ENCODE measurements around the gene PNCK. TPM values are rescaled to one million over a fixed set of nuclear protein-coding genes. Genes with fewer than 3 reads are reported as not detected.

Gene PNCK
- total RNA-seq, 1 donor, result 0.36 TPM

DNA sequence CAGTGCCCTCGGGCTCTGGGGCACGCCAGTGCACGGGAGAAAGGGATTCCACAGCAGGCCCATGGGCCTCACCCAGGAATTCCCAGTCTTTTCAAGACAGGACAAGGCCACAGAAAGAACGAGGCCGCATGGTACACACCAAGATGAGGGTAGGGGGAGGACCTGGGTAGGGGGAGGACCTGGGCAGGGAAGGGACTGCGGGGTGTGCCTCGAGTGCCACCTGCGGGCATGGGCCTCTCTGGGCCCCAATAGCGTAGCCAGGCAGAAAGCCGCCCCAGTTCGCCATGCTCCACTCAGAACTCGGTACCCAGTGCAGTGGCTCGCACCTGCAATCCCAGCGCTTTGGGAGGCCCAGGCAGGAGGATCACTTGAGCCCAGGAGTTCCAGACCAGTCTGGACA, 40.6 kb downstream of the PNCK start:
- no peaks in the 10 kb centered on the region for H3K4me1 ChIP-seq (ENCODE audit: insufficient read depth, low read length)
- TF ChIP-seq, protein P1, sequence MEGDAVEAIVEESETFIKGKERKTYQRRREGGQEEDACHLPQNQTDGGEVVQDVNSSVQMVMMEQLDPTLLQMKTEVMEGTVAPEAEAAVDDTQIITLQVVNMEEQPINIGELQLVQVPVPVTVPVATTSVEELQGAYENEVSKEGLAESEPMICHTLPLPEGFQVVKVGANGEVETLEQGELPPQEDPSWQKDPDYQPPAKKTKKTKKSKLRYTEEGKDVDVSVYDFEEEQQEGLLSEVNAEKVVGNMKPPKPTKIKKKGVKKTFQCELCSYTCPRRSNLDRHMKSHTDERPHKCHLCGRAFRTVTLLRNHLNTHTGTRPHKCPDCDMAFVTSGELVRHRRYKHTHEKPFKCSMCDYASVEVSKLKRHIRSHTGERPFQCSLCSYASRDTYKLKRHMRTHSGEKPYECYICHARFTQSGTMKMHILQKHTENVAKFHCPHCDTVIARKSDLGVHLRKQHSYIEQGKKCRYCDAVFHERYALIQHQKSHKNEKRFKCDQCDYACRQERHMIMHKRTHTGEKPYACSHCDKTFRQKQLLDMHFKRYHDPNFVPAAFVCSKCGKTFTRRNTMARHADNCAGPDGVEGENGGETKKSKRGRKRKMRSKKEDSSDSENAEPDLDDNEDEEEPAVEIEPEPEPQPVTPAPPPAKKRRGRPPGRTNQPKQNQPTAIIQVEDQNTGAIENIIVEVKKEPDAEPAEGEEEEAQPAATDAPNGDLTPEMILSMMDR (IDR thresholded peaks at IDR 0.05; ENCODE audit: extremely low read depth, low read depth, low read length), result no peak

DNA sequence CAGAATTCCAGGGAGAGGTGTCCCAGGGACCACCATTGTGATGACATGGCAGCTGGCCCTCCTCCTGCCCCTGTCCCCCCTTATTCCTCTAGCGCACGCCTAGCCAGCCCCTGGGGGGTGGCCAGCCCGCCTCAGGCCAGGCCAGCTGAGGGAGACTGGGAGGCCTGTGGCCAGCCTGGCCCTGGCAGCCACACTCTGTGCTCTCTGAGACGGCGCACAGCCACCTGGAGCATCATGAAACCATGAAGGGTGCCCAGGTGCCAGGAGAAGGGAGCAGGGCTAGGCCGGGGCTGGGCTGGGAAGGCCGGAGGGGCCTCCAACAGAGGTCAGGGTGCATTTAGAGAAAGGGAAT, 41.0 kb downstream of the PNCK start:
- no peak for DNase-seq (ENCODE audit: insufficient read length, low spot score, missing footprints)
- TF ChIP-seq, protein P1 (IDR thresholded peaks at IDR 0.05; ENCODE audit: extremely low read depth, low read depth, low read length), result no peak

More for the DNA sequence above, 40.6 kb downstream of the PNCK start:
- Histone ChIP-seq H3K79me2 (ENCODE audit: insufficient read depth, low read length) (no peaks in the 10 kb centered on the region), H3K27ac (ENCODE audit: low read depth, low read length) (no peak overlapping the region), H3K4me3 (ENCODE audit: insufficient read depth, low read length) (no peak overlapping the region), H3K27me3 (ENCODE audit: insufficient read depth, low read length) (peaks cover 4% of the 10 kb centered on the region), H3K9me3 (ENCODE audit: low read depth, low read length) (peaks cover 7% of the 10 kb centered on the region), H3K4me2 (ENCODE audit: insufficient read depth, low read length) (no peak overlapping the region), H3K36me3 (ENCODE audit: insufficient read depth, low read length) (no peaks in the 10 kb centered on the region), H2AFZ (ENCODE audit: low read length) (no peak overlapping the region), H4K20me1 (ENCODE audit: insufficient read depth, low read length) (no peaks in the 10 kb centered on the region)
- peak; percentile 78 for DNase-seq (ENCODE audit: insufficient read length, low spot score, missing footprints)

DNA sequence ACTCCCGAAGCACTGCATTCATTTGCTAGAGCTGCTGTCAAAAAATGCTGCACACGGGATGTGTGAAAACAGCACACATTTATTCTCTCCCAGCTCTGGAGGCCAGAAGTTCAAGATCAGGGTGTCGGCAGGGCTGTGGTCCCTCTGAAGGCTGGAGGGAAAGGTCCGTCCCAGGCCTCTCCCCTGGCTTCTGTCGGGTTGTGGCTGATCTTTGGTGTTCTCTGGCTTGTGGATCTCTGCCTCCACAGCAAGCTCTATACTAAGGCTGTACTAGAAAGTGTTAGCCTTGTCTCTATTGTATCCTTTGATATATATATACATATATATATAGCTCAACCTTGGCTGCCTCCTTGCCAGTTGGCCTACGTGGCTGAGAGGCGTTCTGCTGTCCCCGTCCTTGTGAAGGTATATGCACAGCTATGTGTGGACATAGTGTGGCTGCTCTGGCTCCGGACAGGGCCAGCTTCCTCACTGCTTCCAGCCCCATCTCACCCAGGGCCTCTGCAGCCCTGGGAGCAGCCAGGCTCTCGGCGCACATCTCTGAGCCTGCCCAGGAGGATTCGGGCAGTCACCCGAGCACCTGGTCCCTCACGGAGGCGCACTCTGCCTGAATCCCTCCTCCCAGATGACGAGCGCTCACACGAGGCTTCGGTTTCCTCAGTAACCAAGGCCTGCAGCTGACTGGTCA, 41.6 kb downstream of the PNCK start:
- peak; percentile 67 for DNase-seq (ENCODE audit: insufficient read length, low spot score, missing footprints)
- no peak overlapping the region for H3K4me3 ChIP-seq (ENCODE audit: insufficient read depth, low read length)
- TF ChIP-seq, protein P1 (IDR thresholded peaks at IDR 0.05; ENCODE audit: extremely low read depth, low read depth, low read length), result no peak
- no peak overlapping the region for H2AFZ ChIP-seq (ENCODE audit: low read length)
- no peaks in the 10 kb centered on the region for H3K4me1 ChIP-seq (ENCODE audit: insufficient read depth, low read length)
- no peak overlapping the region for H3K4me2 ChIP-seq (ENCODE audit: insufficient read depth, low read length)
- no peaks in the 10 kb centered on the region for H3K36me3 ChIP-seq (ENCODE audit: insufficient read depth, low read length)
- peaks cover 4% of the 10 kb centered on the region for H3K27me3 ChIP-seq (ENCODE audit: insufficient read depth, low read length)
- peaks cover 7% of the 10 kb centered on the region for H3K9me3 ChIP-seq (ENCODE audit: low read depth, low read length)
- H4K20me1 ChIP-seq (ENCODE audit: insufficient read depth, low read length), result no peaks in the 10 kb centered on the region
- no peaks in the 10 kb centered on the region for H3K79me2 ChIP-seq (ENCODE audit: insufficient read depth, low read length)
- no peak overlapping the region for H3K27ac ChIP-seq (ENCODE audit: low read depth, low read length)

More for the DNA sequence above, 41.0 kb downstream of the PNCK start:
- no peaks in the 10 kb centered on the region for H3K36me3 ChIP-seq (ENCODE audit: insufficient read depth, low read length)
- no peak overlapping the region for H2AFZ ChIP-seq (ENCODE audit: low read length)
- no peak overlapping the region for H3K4me2 ChIP-seq (ENCODE audit: insufficient read depth, low read length)
- no peak overlapping the region for H3K27ac ChIP-seq (ENCODE audit: low read depth, low read length)
- H4K20me1 ChIP-seq (ENCODE audit: insufficient read depth, low read length), result no peaks in the 10 kb centered on the region
- H3K27me3 ChIP-seq (ENCODE audit: insufficient read depth, low read length), result peaks cover 4% of the 10 kb centered on the region
- H3K4me3 ChIP-seq (ENCODE audit: insufficient read depth, low read length), result no peak overlapping the region
- peaks cover 7% of the 10 kb centered on the region for H3K9me3 ChIP-seq (ENCODE audit: low read depth, low read length)
- H3K79me2 ChIP-seq (ENCODE audit: insufficient read depth, low read length), result no peaks in the 10 kb centered on the region
- no peaks in the 10 kb centered on the region for H3K4me1 ChIP-seq (ENCODE audit: insufficient read depth, low read length)

DNA sequence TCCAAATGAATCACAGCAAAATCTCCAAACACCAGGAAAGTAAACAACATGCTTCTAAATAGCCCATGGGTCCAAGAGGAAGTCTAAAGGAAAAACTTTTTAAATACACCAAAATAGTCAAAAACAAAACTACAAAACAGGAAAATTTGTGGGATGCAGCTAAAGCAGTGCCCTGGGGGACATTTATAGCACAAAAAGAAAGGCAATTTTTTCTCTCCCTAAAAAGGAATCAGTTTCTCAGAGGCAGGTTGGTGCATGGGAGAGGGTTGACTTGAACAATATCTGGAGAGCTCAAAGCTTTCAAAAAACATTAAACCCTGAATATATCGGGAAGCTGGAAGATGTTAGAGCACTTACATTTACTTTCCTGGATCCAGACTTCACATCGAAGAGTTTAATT, 42.3 kb downstream of the PNCK start:
- Histone ChIP-seq H3K9me3 (ENCODE audit: low read depth, low read length) (peaks cover 7% of the 10 kb centered on the region), H3K27ac (ENCODE audit: low read depth, low read length) (no peak overlapping the region)

More for the DNA sequence above, 42.3 kb downstream of the PNCK start:
- no peaks in the 10 kb centered on the region for H4K20me1 ChIP-seq (ENCODE audit: insufficient read depth, low read length)
- H3K4me3 ChIP-seq (ENCODE audit: insufficient read depth, low read length), result no peak overlapping the region
- H3K4me1 ChIP-seq (ENCODE audit: insufficient read depth, low read length), result no peaks in the 10 kb centered on the region
- H3K36me3 ChIP-seq (ENCODE audit: insufficient read depth, low read length), result no peaks in the 10 kb centered on the region
- no peak overlapping the region for H2AFZ ChIP-seq (ENCODE audit: low read length)
- peaks cover 4% of the 10 kb centered on the region for H3K27me3 ChIP-seq (ENCODE audit: insufficient read depth, low read length)
- TF ChIP-seq, protein P1 (IDR thresholded peaks at IDR 0.05; ENCODE audit: extremely low read depth, low read depth, low read length), result no peak
- H3K4me2 ChIP-seq (ENCODE audit: insufficient read depth, low read length), result no peak overlapping the region
- H3K79me2 ChIP-seq (ENCODE audit: insufficient read depth, low read length), result no peaks in the 10 kb centered on the region
- DNase-seq (ENCODE audit: insufficient read length, low spot score, missing footprints), result peak; percentile 86
